Measurements from ENCODE around the gene ZGRF1.
A peak's percentile ranks its signal among the peaks of the same experiment; 100 is the strongest.
"Not testable (repeated sequence)": the region's sequence is repeated elsewhere in the genome, so short reads cannot be mapped to it uniquely, and the experiment has no call there.

Gene ZGRF1

GRCh38 chr4:112636688-112637551 is at the start of gene ZGRF1, which contains the start of gene LARP7:
Gene ZGRF1, minus strand, starts transcription at chr4:112636909. Its CDS starts 3,733 bp downstream, at chr4:112633176.
Gene LARP7, plus strand, starts transcription at chr4:112637143. Its CDS starts 7,527 bp downstream, at chr4:112644670.
- DNase-seq (ENCODE audit: low read depth in 1 of 2, low spot score in 1 of 2): peak; percentile 94 to 98

- no peak for DNase-seq (ENCODE audit: low read depth in 1 of 2, low spot score in 1 of 2)
Measured at GRCh38 chr4:112680996-112681395, 44.3 kb upstream of the ZGRF1 start.

GRCh38 chr4:112677519-112678091 is 40.9 kb upstream of the ZGRF1 start:
- no peak for DNase-seq (ENCODE audit: low read depth in 1 of 2, low spot score in 1 of 2)

- DNase-seq (ENCODE audit: low read depth in 1 of 2, low spot score in 1 of 2): no peak
Measured at GRCh38 chr4:112674376-112674775, 37.7 kb upstream of the ZGRF1 start.

GRCh38 chr4:112673686-112674085 is 37.0 kb upstream of the ZGRF1 start:
- DNase-seq (ENCODE audit: low read depth in 1 of 2, low spot score in 1 of 2): no peak

GRCh38 chr4:112673076-112673475 is 36.4 kb upstream of the ZGRF1 start:
- no peak for DNase-seq (ENCODE audit: low read depth in 1 of 2, low spot score in 1 of 2)

GRCh38 chr4:112668131-112668530 is 31.4 kb upstream of the ZGRF1 start:
- DNase-seq (ENCODE audit: low read depth in 1 of 2, low spot score in 1 of 2): no peak

GRCh38 chr4:112664611-112665010 is 27.9 kb upstream of the ZGRF1 start:
- DNase-seq (ENCODE audit: low read depth in 1 of 2, low spot score in 1 of 2): no peak

GRCh38 chr4:112656115-112656514 is 19.4 kb upstream of the ZGRF1 start:
- DNase-seq (ENCODE audit: low read depth in 1 of 2, low spot score in 1 of 2): not testable (repeated sequence)

GRCh38 chr4:112655270-112655669 is 18.6 kb upstream of the ZGRF1 start:
- DNase-seq (ENCODE audit: low read depth in 1 of 2, low spot score in 1 of 2): no peak

GRCh38 chr4:112652216-112652615 is 15.5 kb upstream of the ZGRF1 start:
- DNase-seq (ENCODE audit: low read depth in 1 of 2, low spot score in 1 of 2): no peak

- DNase-seq (ENCODE audit: low read depth in 1 of 2, low spot score in 1 of 2): no peak
Measured at GRCh38 chr4:112651641-112652040, 14.9 kb upstream of the ZGRF1 start.

- DNase-seq (ENCODE audit: low read depth in 1 of 2, low spot score in 1 of 2): no peak
Measured at GRCh38 chr4:112650332-112650731, 13.6 kb upstream of the ZGRF1 start.

- DNase-seq (ENCODE audit: low read depth in 1 of 2, low spot score in 1 of 2): no peak
Measured at GRCh38 chr4:112649055-112649408, 12.3 kb upstream of the ZGRF1 start.

- DNase-seq (ENCODE audit: low read depth in 1 of 2, low spot score in 1 of 2): no peak
Measured at GRCh38 chr4:112648263-112649054, 11.8 kb upstream of the ZGRF1 start.

GRCh38 chr4:112647785-112648184 is 11.1 kb upstream of the ZGRF1 start:
- no peak for DNase-seq (ENCODE audit: low read depth in 1 of 2, low spot score in 1 of 2)

GRCh38 chr4:112646632-112647537 is 10.2 kb upstream of the ZGRF1 start:
- DNase-seq (ENCODE audit: low read depth in 1 of 2, low spot score in 1 of 2): no peak

GRCh38 chr4:112645541-112646329 is 9.0 kb upstream of the ZGRF1 start:
- DNase-seq (ENCODE audit: low read depth in 1 of 2, low spot score in 1 of 2): no peak

- not testable (repeated sequence) for DNase-seq (ENCODE audit: low read depth in 1 of 2, low spot score in 1 of 2)
Measured at GRCh38 chr4:112644595-112645535, 8.2 kb upstream of the ZGRF1 start.

Data from activated CD4-positive, alpha-beta T cell treated with anti-CD3 and anti-CD28 coated beads, Interleukin-2, amount 50 U/mL, for 24 hours (primary cell).